ENCODE measurements around the gene FOXA1. TPM values are rescaled to one million over a fixed set of nuclear protein-coding genes. Genes with fewer than 3 reads are reported as not detected.

FOXA1 gene
- total and polyA plus RNA-seq, 2 of the 8 experiments (the other 6 are each of a cell fraction or from before 2014, with no cell fraction given) = 0.08 to 0.20 TPM

GRCh38 chr14:37608649-37609048 is 13.6 kb upstream of the FOXA1 start (continued):
- no peak for TF ChIP-seq RAD21 (IDR thresholded peaks at IDR 0.05 in 1 of 2, conservative IDR thresholded peaks at IDR 0.05 in 1 of 2; ENCODE audit: low read depth in 2 of 2, low read length in 2 of 2)
- TF ChIP-seq HDAC2 (IDR thresholded peaks at IDR 0.05; ENCODE audit: borderline replicate concordance in 1 of 2, low read depth in 2 of 2, low read length in 2 of 2) = no peak
- no peak for TF ChIP-seq FOSL1 (IDR thresholded peaks at IDR 0.05; ENCODE audit: insufficient read depth, low read depth, low read length)
- TF ChIP-seq GTF2F1 (IDR thresholded peaks at IDR 0.05; ENCODE audit: borderline replicate concordance, low read depth, low read length) = no peak
